DOHH2 (cell line): ENCODE results near the gene SMPD2.

ENCODE experiments used
- EZH2phosphoT487 ChIP-seq: fragments of 200-600 bp; sonication (generic); IDR thresholded peaks from 2 replicates; pipeline ENCODE4 v1.6.1; 2017; ENCODE audit warnings: borderline replicate concordance, mild to moderate bottlenecking, antibody characterized with exemption, low read length, moderate library complexity, mixed read lengths
- TF ChIP-seq, protein P1 (sequence below): fragments of 200-600 bp; sonication (generic); IDR thresholded peaks from one replicate; pipeline ENCODE4 v1.5.1; 2014; ENCODE audit warnings: antibody characterized with exemption, mild to moderate bottlenecking, low read depth, low read length; ENCODE audit not compliant: poor library complexity, severe bottlenecking

GRCh38 chr6:109458774-109459531 is 18.4 kb downstream of the SMPD2 start:
- TF ChIP-seq, protein P1, sequence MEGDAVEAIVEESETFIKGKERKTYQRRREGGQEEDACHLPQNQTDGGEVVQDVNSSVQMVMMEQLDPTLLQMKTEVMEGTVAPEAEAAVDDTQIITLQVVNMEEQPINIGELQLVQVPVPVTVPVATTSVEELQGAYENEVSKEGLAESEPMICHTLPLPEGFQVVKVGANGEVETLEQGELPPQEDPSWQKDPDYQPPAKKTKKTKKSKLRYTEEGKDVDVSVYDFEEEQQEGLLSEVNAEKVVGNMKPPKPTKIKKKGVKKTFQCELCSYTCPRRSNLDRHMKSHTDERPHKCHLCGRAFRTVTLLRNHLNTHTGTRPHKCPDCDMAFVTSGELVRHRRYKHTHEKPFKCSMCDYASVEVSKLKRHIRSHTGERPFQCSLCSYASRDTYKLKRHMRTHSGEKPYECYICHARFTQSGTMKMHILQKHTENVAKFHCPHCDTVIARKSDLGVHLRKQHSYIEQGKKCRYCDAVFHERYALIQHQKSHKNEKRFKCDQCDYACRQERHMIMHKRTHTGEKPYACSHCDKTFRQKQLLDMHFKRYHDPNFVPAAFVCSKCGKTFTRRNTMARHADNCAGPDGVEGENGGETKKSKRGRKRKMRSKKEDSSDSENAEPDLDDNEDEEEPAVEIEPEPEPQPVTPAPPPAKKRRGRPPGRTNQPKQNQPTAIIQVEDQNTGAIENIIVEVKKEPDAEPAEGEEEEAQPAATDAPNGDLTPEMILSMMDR, result no peak
- no peak for TF ChIP-seq EZH2phosphoT487
